NCI-H2227 (cell line): ENCODE data around the gene TYROBP.
"Not testable (repeated sequence)": the region's sequence is repeated elsewhere in the genome, so short reads cannot be mapped to it uniquely, and the experiment has no call there.

Experiments used
- DNase-seq: peaks from one replicate; lab custom pipeline; 2025; ENCODE audit not compliant: unreplicated experiment; lab: John Stamatoyannopoulos, UW

TYROBP gene

GRCh38 chr19:35932291-35932936 lies 24.3 kb upstream of the TYROBP start:
- no peak for DNase-seq

- no peak for DNase-seq
These were observed 23.7 kb upstream of the TYROBP start for GRCh38 chr19:35931874-35932202.

- DNase-seq = peak; percentile 100
These were observed 23.2 kb upstream of the TYROBP start for GRCh38 chr19:35931161-35931873.

GRCh38 chr19:35929876-35930275 lies 21.8 kb upstream of the TYROBP start:
- no peak for DNase-seq

- DNase-seq = no peak
These were observed 20.4 kb upstream of the TYROBP start for GRCh38 chr19:35928507-35928906.

GRCh38 chr19:35925501-35925900 lies 17.4 kb upstream of the TYROBP start:
- DNase-seq = no peak

GRCh38 chr19:35921012-35921411 lies 12.9 kb upstream of the TYROBP start:
- no peak for DNase-seq

GRCh38 chr19:35919306-35919705 lies 11.2 kb upstream of the TYROBP start:
- DNase-seq = no peak

GRCh38 chr19:35915443-35915842 lies 7.3 kb upstream of the TYROBP start:
- DNase-seq = no peak

GRCh38 chr19:35913589-35913988 lies 5.5 kb upstream of the TYROBP start:
- no peak for DNase-seq

GRCh38 chr19:35911790-35912189 lies 3.7 kb upstream of the TYROBP start:
- DNase-seq = no peak

GRCh38 chr19:35911173-35911572 lies 3.1 kb upstream of the TYROBP start:
- DNase-seq = no peak

- DNase-seq = not testable (repeated sequence)
These were observed 2.3 kb upstream of the TYROBP start for GRCh38 chr19:35910355-35910754.

- no peak for DNase-seq
These were observed 1.6 kb upstream of the TYROBP start for GRCh38 chr19:35909684-35910035.

- no peak for DNase-seq
These were observed 1.0 kb upstream of the TYROBP start for GRCh38 chr19:35908973-35909683.

GRCh38 chr19:35907377-35907745 lies 734 bp downstream of the TYROBP start:
- DNase-seq = no peak

GRCh38 chr19:35905178-35905727 lies 2.8 kb downstream of the TYROBP start:
- no peak for DNase-seq

- DNase-seq = no peak
These were observed 3.6 kb downstream of the TYROBP start for GRCh38 chr19:35904311-35905068.

GRCh38 chr19:35903550-35904179 lies 4.4 kb downstream of the TYROBP start:
- DNase-seq = peak; percentile 95

GRCh38 chr19:35902870-35903475 lies 5.1 kb downstream of the TYROBP start:
- DNase-seq = no peak
